Stimulated activated CD4-positive, alpha-beta T cell treated with anti-CD3 and anti-CD28 coated beads, Interleukin-15, amount 100 ng/mL, for 48 hours (primary cell): Measurements from ENCODE around the gene PRKCG.

Experiments
- DNase-seq, 2 donors: peaks; one replicate each; pipeline ENCODE4 v3.0.0-alpha.2; 2020; ENCODE audit warnings: low read depth in 2 of 2

The PRKCG gene

GRCh38 chr19:53872762-53873161, 9.2 kb upstream of the PRKCG start:
- DNase-seq: no peak

- no peak for DNase-seq
These were observed 8.0 kb upstream of the PRKCG start for GRCh38 chr19:53873773-53874605.

- no peak for DNase-seq
These were observed 7.4 kb upstream of the PRKCG start for GRCh38 chr19:53874606-53874990.

DNA sequence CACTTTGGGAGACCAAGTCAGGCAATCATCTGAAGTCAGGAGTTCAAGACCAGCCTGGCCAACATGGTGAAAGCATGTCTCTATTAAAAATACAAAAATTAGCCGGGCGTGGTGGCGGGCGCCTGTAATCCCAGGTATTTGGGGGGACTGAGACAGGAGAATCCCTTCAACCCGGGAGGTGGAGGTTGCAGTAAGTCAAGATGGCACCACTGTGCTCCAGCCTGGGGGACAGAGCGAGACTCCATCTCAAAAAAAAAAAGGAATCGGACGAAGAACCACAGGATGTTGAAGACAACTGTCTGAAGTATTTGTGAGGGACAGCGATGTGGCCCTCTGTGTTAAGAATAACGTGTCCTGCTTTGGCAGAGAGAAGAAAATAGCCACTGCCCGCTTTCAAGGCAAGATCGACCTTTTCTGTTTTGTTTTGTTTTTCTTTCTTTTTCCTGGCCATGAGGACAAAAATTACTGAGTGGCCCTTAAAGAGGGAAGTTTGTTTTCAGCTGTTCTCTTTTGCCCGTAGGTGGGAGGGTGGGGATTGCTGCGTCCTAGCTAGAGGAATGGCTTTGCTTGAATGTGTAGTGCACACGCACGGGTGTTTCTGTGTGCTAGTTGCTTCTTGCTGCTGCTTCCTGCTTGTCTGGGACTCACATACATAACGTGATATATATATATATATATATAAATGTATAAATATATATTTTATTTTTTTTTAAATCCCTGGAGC, 6.2 kb upstream of the PRKCG start:
- DNase-seq: no peak

GRCh38 chr19:53876651-53877224, 5.3 kb upstream of the PRKCG start:
- no peak for DNase-seq

DNA sequence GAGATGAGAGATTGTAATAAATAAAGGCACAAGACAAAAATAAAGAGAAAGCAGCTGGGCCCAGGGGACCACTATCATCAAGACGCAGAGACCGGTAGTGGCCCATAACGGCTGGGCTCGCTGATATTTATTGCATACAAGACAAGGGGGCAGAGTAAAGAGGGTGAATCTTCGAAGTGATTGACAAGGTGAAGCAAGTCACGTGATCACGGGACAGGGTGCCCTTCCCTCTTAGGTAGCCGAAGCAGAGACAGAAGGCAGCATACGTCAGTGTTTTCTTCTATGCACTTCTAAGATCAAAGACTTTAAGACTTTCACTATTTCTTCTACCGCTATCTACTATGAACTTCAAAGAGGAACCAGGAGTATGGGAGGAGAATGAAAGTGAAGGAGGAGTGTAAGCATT, 4.6 kb upstream of the PRKCG start:
- DNase-seq: no peak

DNA sequence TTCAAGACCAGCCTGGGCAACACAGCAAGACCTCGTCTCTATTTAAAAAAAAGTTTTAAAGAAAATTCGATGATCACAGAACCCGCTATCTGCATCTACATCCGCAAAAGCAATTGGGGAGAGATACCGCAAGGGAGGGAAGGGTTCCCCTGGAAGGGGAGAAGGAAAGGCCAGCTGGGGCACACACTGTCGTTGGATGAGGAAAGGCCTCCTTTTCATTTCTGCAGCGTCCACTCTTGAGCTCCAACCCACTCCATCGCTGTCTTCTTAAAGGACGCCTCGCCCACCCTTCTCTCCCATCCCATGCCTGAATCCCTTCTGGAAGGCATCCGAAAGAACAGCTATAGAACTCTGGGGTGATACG, 3.2 kb upstream of the PRKCG start:
- no peak for DNase-seq

- DNase-seq: peak; percentile 65 to 84
These were observed 2.6 kb upstream of the PRKCG start for GRCh38 chr19:53879140-53880081.

DNA sequence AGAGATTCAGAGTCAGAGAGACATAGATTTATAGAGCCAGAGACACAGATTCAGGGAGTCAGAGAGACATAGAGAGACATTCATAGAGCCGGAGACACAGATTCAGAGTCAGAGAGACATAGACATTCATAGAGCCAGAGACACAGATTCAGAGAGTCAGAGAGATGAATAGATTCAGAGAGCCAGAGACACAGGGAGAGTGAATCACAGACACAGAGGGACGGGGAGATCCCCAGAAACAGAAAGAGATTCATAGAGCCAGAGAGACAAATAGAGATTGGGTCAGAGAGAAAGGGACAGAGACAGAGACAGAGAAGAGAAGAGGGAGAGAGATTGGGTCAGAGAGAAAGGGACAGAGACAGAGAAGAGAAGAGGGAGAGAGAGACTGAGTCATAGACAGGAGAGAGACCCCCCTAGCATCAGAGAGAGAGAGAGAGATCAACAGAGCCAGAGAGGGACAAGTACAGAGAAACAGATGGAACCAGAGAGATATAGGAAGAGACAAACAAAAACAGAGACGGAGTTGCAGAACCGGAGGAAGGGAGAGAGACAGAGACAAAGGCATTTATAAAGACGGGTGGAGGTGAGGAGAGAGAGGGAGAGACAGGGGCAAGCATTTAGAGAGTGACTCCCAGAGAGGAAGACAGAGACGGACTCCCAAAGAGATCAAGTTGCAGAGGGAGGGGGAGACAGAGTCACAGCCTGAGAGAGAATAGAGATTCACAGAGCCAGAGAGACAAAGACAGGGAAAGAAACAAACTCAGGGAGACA, 1.1 kb upstream of the PRKCG start:
- no peak for DNase-seq

DNA sequence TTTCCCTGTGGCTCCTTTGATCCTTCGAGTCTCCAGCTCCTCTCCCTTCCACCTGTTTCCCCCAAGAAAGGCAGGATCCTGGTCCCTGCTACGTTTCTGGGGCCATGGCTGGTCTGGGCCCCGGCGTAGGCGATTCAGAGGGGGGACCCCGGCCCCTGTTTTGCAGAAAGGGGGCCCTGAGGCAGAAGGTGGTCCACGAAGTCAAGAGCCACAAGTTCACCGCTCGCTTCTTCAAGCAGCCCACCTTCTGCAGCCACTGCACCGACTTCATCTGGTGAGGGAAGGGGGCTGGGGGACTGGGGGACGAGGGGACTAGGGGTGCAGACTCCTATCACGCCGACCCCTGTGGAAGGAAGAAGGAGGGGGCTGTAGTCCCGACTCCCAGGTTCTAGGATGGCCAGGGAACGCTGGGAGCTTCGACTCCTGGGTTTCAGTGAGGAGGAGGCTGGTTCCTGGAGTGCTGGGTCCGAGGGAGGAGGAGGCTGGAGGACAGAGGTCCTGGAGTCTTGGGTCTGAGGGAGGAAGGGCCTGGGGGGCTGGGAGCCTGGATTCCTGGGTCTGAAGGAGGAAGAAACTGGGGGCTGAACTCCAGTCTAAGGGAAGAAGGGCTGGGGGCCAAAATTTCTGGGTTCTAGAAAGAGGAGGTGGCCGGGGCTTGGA, 524 bp downstream of the PRKCG start:
- DNase-seq: no peak

DNA sequence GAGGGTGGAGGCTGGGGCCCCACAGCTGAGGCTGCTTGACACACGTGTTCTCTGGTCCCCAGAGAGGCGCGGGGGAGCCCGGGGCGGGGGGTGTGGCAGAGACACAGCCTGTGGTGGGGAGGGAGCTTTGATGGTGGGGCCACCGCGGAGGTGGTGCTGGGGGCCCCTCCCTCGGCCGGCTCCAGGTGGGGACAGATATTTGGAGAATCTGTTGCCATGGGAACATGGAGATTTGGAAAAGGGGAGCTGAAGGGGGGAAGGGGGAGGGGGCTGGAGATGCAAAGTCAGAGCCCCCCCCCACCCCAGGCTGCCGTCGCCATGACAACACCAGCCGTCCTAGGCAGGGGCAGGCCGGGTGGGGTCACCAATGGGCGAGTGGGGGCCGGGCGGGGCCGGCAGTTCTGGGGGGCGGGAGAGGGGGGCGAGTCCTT, 1.2 kb downstream of the PRKCG start:
- no peak for DNase-seq

DNA sequence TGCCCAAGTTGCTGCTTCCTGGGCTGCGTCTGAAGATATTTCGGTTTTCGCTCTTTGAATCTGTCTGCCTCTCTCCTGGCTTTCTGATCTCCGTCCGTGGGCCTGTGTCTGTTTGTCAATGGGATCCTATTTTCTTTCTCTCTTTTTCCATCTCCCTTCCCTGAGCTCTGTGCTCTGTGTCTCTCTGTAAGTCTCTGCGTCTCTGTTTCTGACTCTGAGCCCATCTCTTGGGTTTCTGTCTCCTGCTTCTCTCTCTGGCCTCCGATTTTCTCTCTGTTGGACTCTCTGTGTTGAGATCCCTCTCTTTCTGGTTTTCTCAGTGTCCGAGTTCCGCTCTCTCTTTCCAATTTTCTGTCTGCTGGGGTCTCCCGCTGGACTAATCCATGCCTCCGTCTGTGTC, 1.7 kb downstream of the PRKCG start:
- DNase-seq: no peak

DNA sequence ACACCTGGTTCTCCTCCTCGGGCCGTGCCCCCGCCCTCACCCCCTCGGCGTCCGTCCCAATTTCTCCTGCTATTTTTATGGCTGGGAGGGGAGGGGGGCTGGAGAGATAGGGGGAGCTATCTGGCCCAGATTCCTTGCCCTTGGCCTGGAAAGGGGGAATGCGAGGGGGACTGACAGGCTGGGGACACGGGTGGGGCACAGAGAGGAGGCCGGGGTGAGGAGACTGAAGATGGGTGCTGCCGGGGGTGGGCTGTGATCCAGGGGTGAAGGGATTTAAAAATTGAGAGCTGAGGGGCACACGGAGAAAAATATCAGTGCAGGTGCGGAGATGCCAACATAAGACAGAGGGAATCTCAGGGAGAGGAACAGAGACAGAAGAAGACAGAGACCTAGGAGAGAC, 2.3 kb downstream of the PRKCG start:
- DNase-seq: no peak

- no peak for DNase-seq
These were observed 3.0 kb downstream of the PRKCG start for GRCh38 chr19:53885036-53885435.

- no peak for DNase-seq
These were observed 10.4 kb downstream of the PRKCG start for GRCh38 chr19:53892301-53892980.

- DNase-seq: no peak
These were observed 11.0 kb downstream of the PRKCG start for GRCh38 chr19:53892981-53893325.

DNA sequence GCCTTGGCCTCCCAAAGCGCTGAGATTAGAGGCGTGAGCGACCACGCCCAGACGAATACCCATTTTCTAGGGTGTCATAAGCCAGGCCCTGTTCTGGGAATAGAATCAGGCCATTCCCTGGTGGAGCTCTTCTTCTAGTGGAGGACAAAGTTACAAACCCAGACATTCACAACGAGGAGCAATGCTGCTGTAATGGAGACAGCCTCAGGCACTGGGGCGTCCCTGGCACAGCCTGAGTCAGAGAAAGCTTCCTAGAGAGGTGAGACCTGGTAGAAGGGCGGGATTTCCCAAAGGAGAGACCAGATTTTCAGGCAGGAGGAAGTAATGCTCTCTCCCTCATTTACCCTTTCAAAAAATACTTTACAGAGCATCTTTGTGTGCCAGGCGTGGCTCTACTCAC, 12.7 kb downstream of the PRKCG start:
- DNase-seq: no peak

DNA sequence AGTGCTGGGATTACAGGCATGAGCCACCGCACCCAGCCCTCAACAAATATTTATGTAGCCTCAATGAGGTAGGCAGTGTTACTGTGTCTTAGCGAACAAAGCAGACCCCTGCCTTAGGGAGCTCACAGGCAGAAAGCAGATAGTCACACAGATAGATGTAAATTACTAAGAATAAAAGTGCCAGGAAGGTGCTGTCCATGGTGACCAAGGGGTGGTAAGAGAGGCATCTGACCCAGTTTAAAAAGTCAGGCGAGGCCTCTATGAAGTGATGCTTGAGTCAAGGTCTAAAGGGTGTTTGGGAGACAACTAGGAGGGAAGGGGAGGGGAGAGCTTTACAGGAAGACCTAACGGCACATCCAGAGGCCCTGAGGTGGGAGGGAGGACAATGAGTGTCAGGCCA, 14.7 kb downstream of the PRKCG start:
- DNase-seq: no peak

DNA sequence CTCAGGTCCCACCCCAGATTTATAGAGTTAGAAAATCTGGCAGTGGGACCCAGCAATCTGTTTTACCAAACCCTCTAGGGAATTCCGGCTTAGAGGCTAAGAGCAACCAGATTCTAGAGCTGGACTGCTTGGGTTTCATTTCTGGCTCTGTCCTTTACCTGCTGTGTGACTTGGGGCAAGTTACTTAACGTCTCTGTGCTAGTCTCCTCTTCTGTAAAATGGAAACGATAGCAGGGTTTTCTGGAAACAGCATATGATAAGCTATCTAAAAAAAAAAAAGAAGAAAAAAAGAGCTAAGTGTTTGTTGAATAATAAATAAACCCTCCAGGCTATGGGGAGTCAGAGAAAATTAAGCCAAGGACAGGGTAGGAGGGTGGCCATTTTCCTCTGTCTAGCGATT, 15.5 kb downstream of the PRKCG start:
- no peak for DNase-seq

DNA sequence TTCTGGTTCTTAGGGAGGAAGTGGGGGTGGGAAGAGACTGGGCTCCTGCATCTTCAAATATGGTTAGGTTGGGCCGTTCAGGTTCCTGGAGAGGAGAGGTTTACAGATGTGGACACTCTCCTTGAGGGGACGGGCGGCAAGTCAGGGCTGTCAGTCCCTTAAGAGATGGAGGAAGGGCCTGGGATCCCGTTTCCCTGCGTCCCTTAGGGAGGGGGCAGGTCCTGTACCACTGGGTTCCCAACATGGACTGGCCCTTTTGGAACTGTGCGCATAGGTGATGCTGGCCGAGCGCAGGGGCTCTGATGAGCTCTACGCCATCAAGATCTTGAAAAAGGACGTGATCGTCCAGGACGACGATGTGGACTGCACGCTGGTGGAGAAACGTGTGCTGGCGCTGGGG, 16.2 kb downstream of the PRKCG start:
- DNase-seq: no peak
